Limb (tissue), 2 donors: ENCODE results near the gene SPIN1.
A peak's percentile ranks its signal among the peaks of the same experiment; 100 is the strongest.

Experiments used
- DNase-seq, 2 donors: peaks; one replicate each; pipeline ENCODE4 v3.0.0-alpha.2; 2016; ENCODE audit errors: extremely low spot score in 2 of 2

The SPIN1 gene

GRCh38 chr9:88388886-88389605 is 802 bp downstream of the SPIN1 start:
- DNase-seq: peak in 1 of 2 donors; percentile 59

GRCh38 chr9:88390371-88390990 is 2.2 kb downstream of the SPIN1 start:
- no peak for DNase-seq

DNA sequence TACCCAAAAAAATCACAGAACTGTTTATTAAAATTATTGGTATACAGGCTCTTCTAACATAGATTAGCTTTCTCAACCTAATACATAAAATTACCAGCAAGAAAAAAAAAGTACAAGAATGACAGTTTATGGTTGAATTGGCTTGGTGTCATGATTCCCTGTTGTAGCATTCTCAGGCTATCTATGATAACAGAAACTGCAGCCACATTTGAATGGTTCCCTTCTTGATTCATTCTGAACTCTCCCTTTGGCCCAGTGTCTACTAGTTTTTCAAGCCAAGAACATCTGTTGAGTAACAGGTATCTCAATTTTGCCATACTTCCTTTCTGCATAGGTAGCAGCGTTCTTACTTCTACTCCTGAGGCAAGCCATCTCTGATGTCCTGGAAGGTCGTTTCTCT is 3.0 kb downstream of the SPIN1 start:
- no peak for DNase-seq

- DNase-seq: no peak
Measured at GRCh38 chr9:88391921-88392320, 3.7 kb downstream of the SPIN1 start.

DNA sequence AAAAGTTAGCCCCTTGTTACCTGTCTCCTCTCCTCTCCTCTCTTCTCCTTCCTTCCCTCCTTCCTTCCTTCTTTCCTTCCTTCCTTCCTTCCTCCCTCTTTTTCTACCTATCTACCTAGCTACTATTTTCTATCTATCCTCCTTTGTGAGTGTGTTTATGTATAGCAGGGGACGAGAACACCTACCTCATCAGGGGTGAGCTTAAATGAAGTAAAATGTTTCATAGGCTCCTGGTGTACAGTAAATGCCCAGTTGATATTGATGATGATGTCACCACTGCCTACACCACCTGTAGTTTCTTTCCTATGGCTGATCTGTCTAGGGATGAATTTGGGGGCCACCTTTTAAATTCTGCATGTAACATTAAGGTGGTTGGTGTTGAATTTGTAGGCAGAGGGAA is 4.3 kb downstream of the SPIN1 start:
- DNase-seq: no peak

- DNase-seq: no peak
Measured at GRCh38 chr9:88396836-88397577, 8.8 kb downstream of the SPIN1 start.

DNA sequence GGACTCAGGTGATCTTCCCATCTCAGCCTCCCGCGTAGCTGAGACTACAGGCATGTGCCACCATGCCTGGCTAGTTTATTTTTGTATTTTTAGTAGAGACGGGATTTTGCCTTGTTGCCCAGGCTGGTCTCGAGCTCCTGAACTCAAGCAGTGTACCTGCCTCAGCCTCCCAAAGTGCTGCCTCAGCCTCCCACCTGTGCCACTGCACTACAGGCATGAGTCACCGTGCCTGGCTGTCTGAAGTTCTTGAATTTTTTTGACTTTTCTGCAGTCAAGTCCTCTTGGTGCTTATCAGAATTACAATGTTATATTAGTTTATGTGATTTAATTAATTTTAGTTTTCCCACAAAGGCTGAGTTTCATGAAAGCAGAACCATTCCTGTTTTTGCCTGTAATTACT is 9.8 kb downstream of the SPIN1 start:
- no peak for DNase-seq

DNA sequence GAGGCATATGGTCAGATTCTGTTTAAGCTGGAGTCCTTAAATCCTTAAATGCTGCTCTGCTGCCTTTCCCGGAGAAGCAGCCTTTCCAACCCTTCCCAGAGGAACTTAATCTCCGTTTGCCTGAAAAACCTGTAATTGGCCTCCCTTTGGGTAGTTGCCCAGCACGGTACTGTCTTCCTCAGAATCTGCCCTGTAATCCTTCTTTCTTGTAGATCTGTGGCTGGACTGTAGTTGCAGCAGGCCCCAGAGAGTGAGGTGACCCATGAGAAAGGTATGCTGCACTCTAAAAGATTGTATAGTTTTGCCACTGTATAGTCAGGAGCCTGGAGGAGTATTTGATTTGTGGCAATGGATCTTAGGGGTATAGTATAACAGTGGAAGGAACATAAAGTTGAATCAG is 11.7 kb downstream of the SPIN1 start:
- no peak for DNase-seq

DNA sequence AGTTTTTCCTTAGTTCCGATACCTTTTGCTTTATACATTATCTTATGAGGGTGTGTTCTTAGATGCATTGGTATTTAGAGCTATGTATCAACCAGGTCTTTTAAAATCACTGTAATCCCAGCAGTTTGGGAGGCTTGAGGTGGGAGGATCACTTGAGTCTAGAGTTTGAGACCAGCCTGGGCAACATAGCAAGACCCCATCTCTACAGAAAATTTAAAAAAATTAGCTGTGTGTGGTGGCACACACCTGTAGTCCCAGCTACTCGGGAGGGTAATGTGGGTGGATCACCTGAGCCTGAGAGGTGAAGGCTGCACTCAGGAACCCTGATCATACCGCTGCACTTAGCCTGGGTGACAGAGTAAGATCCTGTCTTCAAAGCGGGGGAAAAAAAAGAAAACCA is 15.1 kb downstream of the SPIN1 start:
- no peak for DNase-seq

GRCh38 chr9:88406051-88406450 is 17.8 kb downstream of the SPIN1 start:
- DNase-seq: no peak

DNA sequence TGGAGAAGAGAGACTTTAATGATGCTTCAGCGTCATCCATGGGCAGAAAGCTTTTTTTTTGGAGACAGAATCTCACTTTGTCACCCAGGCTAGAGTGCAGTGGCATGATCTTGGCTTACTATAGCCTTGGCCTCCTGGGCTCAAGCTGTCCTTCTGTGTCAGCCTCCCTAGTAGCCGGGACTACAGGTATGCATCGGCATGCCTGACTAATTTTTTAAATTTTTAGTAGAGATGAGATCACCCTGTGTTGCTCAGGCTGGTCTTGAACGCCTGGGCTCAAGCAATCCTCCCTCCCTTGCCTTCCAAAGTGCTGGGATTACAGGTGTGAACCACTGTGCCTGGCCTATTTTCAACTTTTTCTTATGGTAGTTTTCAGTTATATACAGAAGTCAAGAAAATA is 23.2 kb downstream of the SPIN1 start:
- no peak for DNase-seq

- DNase-seq: no peak
Measured at GRCh38 chr9:88414298-88414697, 26.1 kb downstream of the SPIN1 start.

GRCh38 chr9:88418025-88418424 is 29.8 kb downstream of the SPIN1 start:
- DNase-seq: no peak

- DNase-seq: no peak
Measured at GRCh38 chr9:88418715-88419540, 30.7 kb downstream of the SPIN1 start.

DNA sequence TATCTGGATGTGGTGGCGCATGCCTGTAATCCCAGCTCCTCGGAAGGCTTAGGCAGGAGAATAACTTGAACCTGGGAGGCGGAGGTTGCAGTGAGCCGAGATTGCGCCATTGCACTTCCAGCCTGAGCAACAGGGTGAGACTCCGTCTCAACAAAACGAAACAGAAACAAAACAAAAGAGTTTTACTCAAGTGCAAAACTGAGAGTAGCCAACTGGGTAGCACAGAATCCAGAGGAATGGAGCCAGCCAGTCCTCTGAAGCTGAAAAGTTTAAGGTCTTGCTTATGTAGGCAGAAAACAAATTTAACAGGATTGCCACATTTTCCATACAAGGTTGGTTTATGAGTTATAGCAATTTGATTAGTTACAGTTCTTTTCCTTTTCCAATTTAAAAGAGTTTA is 32.0 kb downstream of the SPIN1 start:
- DNase-seq: no peak

GRCh38 chr9:88421348-88421747 is 33.1 kb downstream of the SPIN1 start:
- DNase-seq: no peak

GRCh38 chr9:88425538-88425950 is 37.3 kb downstream of the SPIN1 start:
- DNase-seq: no peak

- no peak for DNase-seq
Measured at GRCh38 chr9:88426651-88427050, 38.4 kb downstream of the SPIN1 start.

GRCh38 chr9:88429595-88430430 is 41.6 kb downstream of the SPIN1 start:
- no peak for DNase-seq

- DNase-seq: no peak
Measured at GRCh38 chr9:88433583-88434255, 45.5 kb downstream of the SPIN1 start.
